Endothelial cell (in vitro differentiated cells): Measurements from ENCODE around the gene SEZ6. TPM values are rescaled to one million over a fixed set of nuclear protein-coding genes. Genes with fewer than 3 reads are reported as not detected.
A peak's percentile ranks its signal among the peaks of the same experiment; 100 is the strongest.

Experiments used
- DNase-seq: peaks from one replicate; pipeline ENCODE4 v3.0.0; 2021; ENCODE audit warnings: low spot score
- H3K27ac Mint-ChIP-seq: one replicate; pipeline ENCODE4 v1.8.0; 2021; ENCODE audit warnings: mixed read lengths, inconsistent platforms; ENCODE audit not compliant: unreplicated experiment
- H3K27me3 Mint-ChIP-seq: one replicate; pipeline ENCODE4 v1.8.0; 2021; ENCODE audit warnings: mild to moderate bottlenecking, moderate library complexity, mixed read lengths, inconsistent platforms; ENCODE audit not compliant: unreplicated experiment
- H3K36me3 Mint-ChIP-seq: one replicate; pipeline ENCODE4 v1.8.0; 2021; ENCODE audit warnings: mild to moderate bottlenecking, low read depth, mixed read lengths, inconsistent platforms; ENCODE audit not compliant: unreplicated experiment
- H3K4me1 Mint-ChIP-seq: one replicate; pipeline ENCODE4 v1.8.0; 2021; ENCODE audit warnings: mild to moderate bottlenecking, mixed read lengths, inconsistent platforms; ENCODE audit not compliant: unreplicated experiment
- H3K4me3 Mint-ChIP-seq: one replicate; pipeline ENCODE4 v1.8.0; 2021; ENCODE audit warnings: mild to moderate bottlenecking, mixed read lengths, inconsistent platforms; ENCODE audit not compliant: unreplicated experiment
- H3K9me3 Mint-ChIP-seq: one replicate; pipeline ENCODE4 v1.8.0; 2021; ENCODE audit warnings: mixed read lengths, inconsistent platforms; ENCODE audit not compliant: unreplicated experiment
- CTCF ChIP-seq: fragments of 200-600 bp; sonication (generic); IDR thresholded peaks from one replicate; pipeline ENCODE4 v1.5.0; 2021; ENCODE audit warnings: antibody characterized with exemption; ENCODE audit not compliant: unreplicated experiment
- total RNA-seq: library from RNA; stranded (reverse); fragmentation: NEBNext Ultra II Directional; extraction: Animal tissue kit (Norgen Biotek cat#: 25700); gene quantifications from one replicate; pipeline ENCODE4 v1.2.1, GENCODE V29; 2021; ENCODE audit not compliant: unreplicated experiment

Gene SEZ6
- total RNA-seq, 1 donor from 2014 or later: 0.10 TPM

DNA sequence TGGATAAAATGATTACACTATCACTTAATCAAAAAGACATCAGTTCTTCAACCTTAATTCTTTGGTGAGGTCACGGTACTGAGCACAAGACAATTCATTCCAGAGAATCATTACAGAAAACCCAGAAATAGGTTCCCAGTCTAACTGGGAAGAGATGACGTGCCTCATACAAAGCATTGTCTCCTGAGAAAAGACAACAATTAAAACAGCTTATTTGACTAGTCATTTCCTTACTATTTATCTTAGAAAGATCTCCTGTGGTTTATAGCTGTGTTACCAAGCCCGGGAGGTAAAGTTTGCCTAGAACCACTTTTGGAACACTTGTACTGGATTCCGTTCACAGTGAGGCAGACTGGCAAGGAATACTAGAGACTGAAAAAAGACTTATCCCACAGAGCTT lies 59.6 kb downstream of the SEZ6 start:
- Mint-ChIP-seq H3K27me3 (peaks cover 2% of the 10 kb centered on the region), H3K27ac (peak overlapping the region; percentile 77), H3K4me1 (peaks cover 20% of the 10 kb centered on the region), H3K36me3 (peaks cover 28% of the 10 kb centered on the region), H3K9me3 (no peaks in the 10 kb centered on the region), H3K4me3 (no peak overlapping the region)
- DNase-seq: no peak
- no peak for TF ChIP-seq CTCF

DNA sequence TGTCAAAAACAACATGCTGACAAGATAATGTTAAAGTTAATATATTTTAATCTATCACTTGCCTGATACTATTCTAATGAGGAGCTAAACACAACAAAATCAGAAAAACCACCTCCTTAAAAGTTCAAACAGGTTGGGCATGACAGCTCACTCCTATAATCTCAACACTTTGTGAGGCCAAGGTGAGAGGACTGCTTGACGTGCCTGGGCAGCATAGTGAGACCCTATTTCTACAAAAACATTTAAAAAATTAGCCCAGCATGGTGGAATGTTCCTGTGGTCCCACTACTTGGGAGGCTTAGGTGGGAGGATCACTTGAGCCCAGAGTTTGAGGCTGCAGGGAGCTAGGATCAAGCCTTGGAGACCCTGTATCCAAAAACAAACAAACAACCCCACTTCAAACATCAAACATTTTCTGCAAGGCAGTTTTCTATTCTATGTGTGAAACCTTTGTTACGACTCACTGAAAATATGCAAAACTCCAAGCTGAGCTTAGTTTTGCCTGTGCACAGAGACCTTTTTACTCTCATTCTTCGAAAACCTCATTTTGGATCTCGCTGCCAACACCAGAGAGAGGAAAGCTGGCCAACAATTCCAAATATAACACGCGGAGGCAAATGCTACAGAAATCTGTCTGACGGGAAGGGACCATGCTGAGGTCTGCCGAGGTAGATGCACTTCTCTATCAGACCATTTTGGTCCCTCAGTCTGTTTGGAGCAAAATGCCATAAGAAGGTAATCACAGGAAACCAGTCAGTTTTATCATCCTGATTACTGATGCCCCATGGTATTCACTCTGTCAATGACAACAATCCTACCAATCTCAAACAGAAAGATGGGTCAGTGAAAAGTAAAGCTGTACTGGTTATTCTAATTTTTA lies 60.7 kb downstream of the SEZ6 start:
- Mint-ChIP-seq H3K27ac (no peak overlapping the region), H3K36me3 (peaks cover 31% of the 10 kb centered on the region), H3K27me3 (peaks cover 2% of the 10 kb centered on the region), H3K4me3 (no peak overlapping the region), H3K4me1 (peaks cover 26% of the 10 kb centered on the region), H3K9me3 (no peaks in the 10 kb centered on the region)
- DNase-seq: no peak
- no peak for TF ChIP-seq CTCF

GRCh38 chr17:28944343-28944742 lies 61.5 kb downstream of the SEZ6 start:
- Mint-ChIP-seq H3K27ac (no peak overlapping the region), H3K9me3 (no peaks in the 10 kb centered on the region), H3K4me1 (peaks cover 28% of the 10 kb centered on the region), H3K27me3 (peaks cover 2% of the 10 kb centered on the region), H3K4me3 (no peak overlapping the region), H3K36me3 (peaks cover 31% of the 10 kb centered on the region)
- no peak for TF ChIP-seq CTCF
- no peak for DNase-seq

GRCh38 chr17:28942925-28943324 lies 62.9 kb downstream of the SEZ6 start:
- Mint-ChIP-seq H3K4me3 (no peak overlapping the region), H3K4me1 (peaks cover 21% of the 10 kb centered on the region), H3K27me3 (no peaks in the 10 kb centered on the region), H3K27ac (no peak overlapping the region), H3K36me3 (peaks cover 17% of the 10 kb centered on the region), H3K9me3 (no peaks in the 10 kb centered on the region)
- no peak for DNase-seq
- TF ChIP-seq CTCF: no peak

DNA sequence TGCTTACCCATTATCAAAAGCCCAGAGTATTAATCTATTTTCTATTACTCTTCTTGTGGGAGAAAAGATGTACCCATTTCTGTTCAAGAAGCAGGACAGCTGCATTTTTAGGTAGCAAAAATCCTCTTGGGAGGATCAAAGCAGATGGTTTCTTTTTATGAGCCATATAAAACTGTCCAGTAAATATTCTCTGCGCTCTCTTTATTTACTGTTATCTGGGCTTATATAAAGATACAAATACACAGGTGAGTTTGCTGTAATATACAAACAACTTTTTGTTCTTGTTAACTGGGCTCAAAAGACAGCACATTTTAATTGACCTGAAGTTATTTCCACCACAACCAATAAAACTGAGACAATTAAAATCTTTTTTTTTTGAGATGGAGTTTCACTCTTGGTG lies 64.6 kb downstream of the SEZ6 start:
- Mint-ChIP-seq H3K36me3 (peaks cover 13% of the 10 kb centered on the region), H3K27me3 (no peaks in the 10 kb centered on the region), H3K27ac (no peak overlapping the region), H3K4me1 (peaks cover 19% of the 10 kb centered on the region), H3K4me3 (no peak overlapping the region), H3K9me3 (no peaks in the 10 kb centered on the region)
- no peak for DNase-seq
- no peak for TF ChIP-seq CTCF
